Aorta (tissue), 5 donors: ENCODE measurements around the gene CASP1. TPM values are rescaled to one million over a fixed set of nuclear protein-coding genes. Genes with fewer than 3 reads are reported as not detected.
"Not testable (repeated sequence)": the region's sequence is repeated elsewhere in the genome, so short reads cannot be mapped to it uniquely, and the experiment has no call there.

ENCODE experiments used
- ATAC-seq: fragments of 200-7000 bp; cut with Tn5 transposase; one replicate; pipeline ENCODE4 v1.9.1; 2022; ENCODE audit warnings: moderate library complexity; ENCODE audit not compliant: low FRiP score
- DNase-seq, 2 donors: peaks; one replicate each; pipeline ENCODE4 v3.0.0-alpha.2; 2020
- H3K27ac ChIP-seq, 2 donors: one replicate each; pipeline ENCODE4 v1.5.1; 2013; ENCODE audit warnings: low read length in 2 of 2, mild to moderate bottlenecking in 2 of 2, moderate library complexity in 2 of 2, control low read depth in 1 of 2, inconsistent platforms in 1 of 2, low read depth in 1 of 2
- H3K27me3 ChIP-seq, 2 donors: one replicate each; pipeline ENCODE4 v1.6.1; 2013; ENCODE audit warnings: control low read depth in 1 of 2, low read length in 1 of 2, mild to moderate bottlenecking in 1 of 2, moderate library complexity in 1 of 2; ENCODE audit not compliant: insufficient read depth in 2 of 2, control insufficient read depth in 1 of 2
- H3K36me3 ChIP-seq, 2 donors: one replicate each; pipeline ENCODE4 v1.6.1; 2013; ENCODE audit warnings: control low read depth in 1 of 2, low read length in 1 of 2, mild to moderate bottlenecking in 1 of 2; ENCODE audit not compliant: insufficient read depth in 2 of 2, control insufficient read depth in 1 of 2
- H3K4me1 ChIP-seq, 2 donors: one replicate each; pipeline ENCODE4 v1.6.1; 2013; ENCODE audit warnings: low read length in 2 of 2, control low read depth in 1 of 2, mild to moderate bottlenecking in 1 of 2, moderate library complexity in 1 of 2; ENCODE audit not compliant: insufficient read depth in 2 of 2, control insufficient read depth in 1 of 2
- H3K4me3 ChIP-seq, 2 donors: one replicate each; pipeline ENCODE4 v1.5.1; 2013; ENCODE audit warnings: low read length in 2 of 2, control low read depth in 1 of 2, mild to moderate bottlenecking in 1 of 2
- H3K9me3 ChIP-seq: one replicate; pipeline ENCODE4 v1.6.1; 2013; ENCODE audit warnings: mild to moderate bottlenecking, low read length; ENCODE audit not compliant: control insufficient read depth
- WGBS, 2 donors: extraction: QIAGEN DNeasy Blood & Tissue Kit; methylation state at CpG; one replicate each; pipeline ENCODE4 v1.1.7; 2013; 5-methylcytosine and 5-hydroxymethylcytosine counted together
- intact Hi-C, 2 donors: fragments of 100-400 bp; cut with DNase I; formaldehyde crosslinking; loops; one replicate each; pipeline versions ENCODE4 v1.14.2 to v1.15.0; 2022
- polyA plus RNA-seq, 2 donors: library from polyadenylated mRNA; stranded (reverse); fragments of 200-250 nt; gene quantifications; one replicate each; pipeline ENCODE4 v1.2.3, GENCODE V29; 2013
- total RNA-seq, 2 donors: library from RNA; stranded (reverse); fragmentation: NEBNext Ultra II Directional; extraction: Animal tissue kit (Norgen Biotek cat#: 25700); gene quantifications; one replicate each; pipeline ENCODE4 v1.2.1, GENCODE V29; 2021
- donor health status: healthy with polysubstance abuse.
- donor health status: Bipolar disorder and iron deficiency.
- donor health status: DM: no; HTN: no; CAD: no.
- donor health status: DM: no; HTN: no; CAD: no.
- donor health status: DM: yes; HTN: yes; CAD: no.

The CASP1 gene
- total and polyA plus RNA-seq, 4 donors = 11.5 to 32.7 (median 25.5) TPM

DNA sequence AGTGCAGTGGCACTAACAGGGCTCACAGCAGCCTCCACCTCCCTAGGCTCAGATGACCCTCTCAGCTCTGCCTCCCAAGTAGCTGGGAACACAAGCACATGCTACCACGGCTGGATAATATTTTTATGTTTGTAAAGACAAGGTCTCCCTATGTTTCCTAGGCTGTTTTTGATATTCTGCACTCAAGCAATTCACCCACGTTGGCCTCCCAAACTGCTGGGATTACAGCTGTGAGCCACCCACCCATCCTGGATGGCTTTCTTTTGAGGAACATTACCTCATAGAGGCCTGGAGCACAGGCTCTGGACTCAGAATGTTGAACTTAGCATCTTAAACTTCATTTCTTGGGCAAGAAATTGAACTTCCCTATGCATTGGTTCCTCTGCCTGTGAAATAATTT is 37.1 kb upstream of the CASP1 start:
- H3K27ac ChIP-seq, ATAC-seq, DNase-seq, intact Hi-C loops, H3K9me3 ChIP-seq, H3K27me3 ChIP-seq, H3K36me3 ChIP-seq, H3K4me1 ChIP-seq, H3K4me3 ChIP-seq: not testable (repeated sequence)
- 60 to 84% methylated on average over 2 of the region's 2 CpGs for WGBS, 2 donors

DNA sequence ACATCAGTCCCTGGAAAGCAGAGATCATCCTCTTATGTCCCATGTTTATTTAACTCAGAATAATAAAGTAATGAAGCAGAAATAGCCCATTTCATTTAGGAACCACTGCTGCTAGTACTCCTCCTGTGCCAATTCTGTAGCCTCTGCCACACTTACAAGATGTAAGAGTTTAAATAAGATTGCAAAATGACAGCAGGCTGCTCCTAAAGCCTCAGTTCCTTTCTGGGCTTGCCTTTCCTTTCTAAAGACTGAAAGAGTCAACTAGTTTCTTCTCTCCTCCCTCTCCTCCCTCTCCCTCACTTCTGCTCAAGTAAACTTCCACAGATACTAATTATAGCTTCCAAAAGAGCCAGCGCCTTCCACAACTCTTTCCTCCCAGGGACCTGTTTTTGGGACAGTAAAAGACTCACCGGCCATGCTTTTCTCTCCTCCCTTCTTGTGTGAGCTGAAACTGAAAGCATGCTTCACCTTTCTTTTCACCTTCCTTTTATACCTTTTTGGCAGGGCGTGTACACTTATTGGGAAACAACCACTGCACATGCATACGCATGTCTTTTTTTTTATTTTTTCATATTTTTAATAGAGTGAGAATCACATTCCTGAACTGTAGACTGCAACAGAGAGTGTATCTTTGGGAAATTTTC is 36.3 kb upstream of the CASP1 start:
- Histone ChIP-seq H3K27me3 (no peaks in the 10 kb centered on the region), H3K9me3 (no peaks in the 10 kb centered on the region), H3K4me3 (no peak overlapping the region), H3K4me1 (no peaks in the 10 kb centered on the region), H3K27ac (no peak overlapping the region), H3K36me3 (no peaks in the 10 kb centered on the region)
- intact Hi-C loops = no loop called here
- DNase-seq = no peak
- WGBS, 2 donors = 49 to 60% methylated on average over 4 of the region's 4 CpGs
- ATAC-seq = no peak

DNA sequence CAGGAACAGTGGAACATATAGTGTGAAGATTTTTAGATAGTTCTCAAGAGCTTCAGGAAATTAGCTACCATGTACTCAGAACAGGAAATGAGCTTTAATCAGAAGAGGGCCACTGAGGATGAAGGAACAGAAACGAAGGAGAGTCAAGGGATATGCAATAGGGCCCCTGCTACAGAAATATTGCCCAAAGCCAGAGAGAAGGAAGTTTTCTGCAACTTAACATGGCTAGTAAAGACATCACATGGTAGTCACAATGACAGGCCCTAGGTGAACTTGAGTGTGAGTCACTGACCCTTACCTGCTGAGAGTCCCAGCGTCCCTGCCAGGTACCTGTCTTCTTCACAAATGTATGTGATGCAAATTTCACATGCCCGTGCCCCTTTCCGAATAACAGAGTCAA is 35.4 kb upstream of the CASP1 start:
- ATAC-seq = no peak
- no peak for DNase-seq
- no peaks in the 10 kb centered on the region for H3K9me3 ChIP-seq
- H3K4me3 ChIP-seq = no peak overlapping the region
- no peaks in the 10 kb centered on the region for H3K27me3 ChIP-seq
- WGBS, 2 donors = 93 to 94% methylated on average over 4 of the region's 4 CpGs
- H3K36me3 ChIP-seq = no peaks in the 10 kb centered on the region
- no peaks in the 10 kb centered on the region for H3K4me1 ChIP-seq
- intact Hi-C loops = no loop called here
- no peak overlapping the region for H3K27ac ChIP-seq

DNA sequence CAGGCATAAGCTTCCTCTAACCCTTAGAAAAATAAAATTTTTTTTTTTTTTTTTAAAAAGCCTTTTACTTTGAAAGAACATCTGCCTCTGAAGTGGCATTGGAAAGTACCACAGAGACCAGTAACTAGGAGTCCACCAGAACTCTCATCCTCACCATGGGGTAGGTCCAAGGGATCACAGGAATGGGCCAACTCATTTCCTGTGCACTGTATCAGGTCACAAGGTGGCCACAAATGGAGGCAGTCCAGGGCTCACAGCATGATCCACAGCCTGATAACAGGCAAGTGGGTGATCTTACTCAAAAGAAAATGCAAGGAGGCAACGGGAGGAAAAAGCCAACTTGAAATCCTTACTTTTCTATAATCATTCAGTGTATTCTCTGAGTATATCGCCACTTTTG is 34.8 kb upstream of the CASP1 start:
- H3K9me3 ChIP-seq, H3K36me3 ChIP-seq, H3K27ac ChIP-seq, H3K27me3 ChIP-seq, intact Hi-C loops, DNase-seq, ATAC-seq, H3K4me3 ChIP-seq, H3K4me1 ChIP-seq: not testable (repeated sequence)
- WGBS, 2 donors = 5 to 88% methylated on average over 1 to 2 of the region's 2 CpGs

DNA sequence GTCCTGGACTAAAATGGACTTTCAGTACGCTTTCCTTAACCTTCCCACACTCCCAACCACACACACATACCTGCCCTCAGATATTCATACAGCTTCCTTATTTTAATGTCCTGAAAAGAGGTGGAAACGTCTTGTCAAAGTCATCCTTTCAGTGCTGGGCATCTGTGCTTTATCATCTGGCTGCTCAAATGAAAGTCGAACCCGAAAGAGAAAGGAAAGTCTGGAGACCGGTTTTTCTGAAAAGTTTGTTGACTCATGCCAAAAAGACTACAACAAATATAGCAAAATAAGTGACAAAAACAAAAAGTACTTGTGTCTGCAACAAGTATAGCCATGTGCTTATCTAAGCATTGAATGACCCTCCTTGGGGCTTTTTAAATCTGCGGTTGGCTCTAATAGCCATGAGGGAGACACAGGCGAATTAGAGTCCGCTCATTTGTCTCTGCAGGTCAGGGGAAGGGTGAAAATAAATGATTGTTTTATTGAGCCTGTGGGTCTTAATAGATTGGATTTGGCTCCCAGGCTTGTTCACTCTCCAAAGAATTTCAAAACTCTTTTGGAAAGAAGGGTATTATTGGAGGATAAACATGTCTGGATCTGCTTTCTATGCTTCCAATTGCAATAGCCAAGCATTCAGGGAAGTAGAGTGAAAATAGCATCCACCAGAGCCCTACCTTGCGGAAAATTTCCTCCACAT is 28.4 kb upstream of the CASP1 start:
- H3K4me1 ChIP-seq, H3K4me3 ChIP-seq, DNase-seq, H3K9me3 ChIP-seq, intact Hi-C loops, H3K27me3 ChIP-seq, H3K27ac ChIP-seq, H3K36me3 ChIP-seq: not testable (repeated sequence)
- peak; percentile 56 for ATAC-seq
- 63 to 70% methylated on average over 9 of the region's 9 CpGs for WGBS, 2 donors

DNA sequence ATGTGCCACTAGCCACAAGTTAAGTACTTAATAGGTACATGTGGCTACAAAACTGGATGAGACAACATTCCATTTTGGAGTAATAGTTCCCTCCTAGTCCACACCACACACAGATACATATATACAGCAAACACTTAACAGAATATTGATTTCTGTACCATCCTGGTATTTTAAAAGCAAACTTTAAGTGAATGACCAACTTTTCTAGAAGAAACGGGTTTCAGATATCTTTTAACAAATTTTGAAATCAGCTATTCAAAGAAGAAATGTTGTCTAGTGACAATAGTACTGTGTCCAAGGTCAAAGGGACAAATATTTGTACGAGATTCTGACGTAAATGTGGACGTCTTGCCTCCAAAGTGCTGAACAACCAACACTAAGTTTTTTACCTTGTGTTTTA is 22.5 kb upstream of the CASP1 start:
- no peak for ATAC-seq
- 47 to 56% methylated on average over 4 of the region's 4 CpGs for WGBS, 2 donors
- Histone ChIP-seq H3K9me3 (no peaks in the 10 kb centered on the region), H3K36me3 (no peaks in the 10 kb centered on the region), H3K27ac (no peak overlapping the region), H3K4me1 (no peaks in the 10 kb centered on the region), H3K27me3 (no peaks in the 10 kb centered on the region), H3K4me3 (no peak overlapping the region)
- intact Hi-C loops = no loop called here
- no peak for DNase-seq

DNA sequence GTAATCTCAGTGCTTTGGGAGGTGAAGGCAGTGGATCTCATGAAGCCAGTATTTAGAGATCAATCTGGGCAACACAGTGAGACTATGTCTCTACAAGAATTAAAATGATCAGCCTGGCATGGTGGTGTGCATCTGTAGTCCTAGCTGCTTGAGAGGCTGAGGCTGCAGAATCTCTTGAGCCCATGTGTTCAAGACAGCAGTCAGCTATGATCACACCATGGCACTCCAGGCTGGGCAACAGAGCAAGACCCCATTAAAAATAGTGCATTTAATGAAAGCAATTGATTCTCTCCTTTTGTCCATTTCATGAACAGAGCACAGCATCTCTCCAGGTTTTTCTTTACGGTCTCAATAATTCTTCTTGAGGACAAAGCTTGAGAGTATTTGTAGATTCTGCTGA is 21.5 kb upstream of the CASP1 start:
- Histone ChIP-seq H3K36me3 (no peaks in the 10 kb centered on the region), H3K9me3 (no peaks in the 10 kb centered on the region), H3K4me1 (no peaks in the 10 kb centered on the region), H3K27me3 (no peaks in the 10 kb centered on the region), H3K27ac (no peak overlapping the region), H3K4me3 (no peak overlapping the region)
- WGBS, 2 donors = 93 to 94% methylated on average over 1 of the region's 1 CpG
- intact Hi-C loops = no loop called here
- DNase-seq (no peak), ATAC-seq (no peak)

DNA sequence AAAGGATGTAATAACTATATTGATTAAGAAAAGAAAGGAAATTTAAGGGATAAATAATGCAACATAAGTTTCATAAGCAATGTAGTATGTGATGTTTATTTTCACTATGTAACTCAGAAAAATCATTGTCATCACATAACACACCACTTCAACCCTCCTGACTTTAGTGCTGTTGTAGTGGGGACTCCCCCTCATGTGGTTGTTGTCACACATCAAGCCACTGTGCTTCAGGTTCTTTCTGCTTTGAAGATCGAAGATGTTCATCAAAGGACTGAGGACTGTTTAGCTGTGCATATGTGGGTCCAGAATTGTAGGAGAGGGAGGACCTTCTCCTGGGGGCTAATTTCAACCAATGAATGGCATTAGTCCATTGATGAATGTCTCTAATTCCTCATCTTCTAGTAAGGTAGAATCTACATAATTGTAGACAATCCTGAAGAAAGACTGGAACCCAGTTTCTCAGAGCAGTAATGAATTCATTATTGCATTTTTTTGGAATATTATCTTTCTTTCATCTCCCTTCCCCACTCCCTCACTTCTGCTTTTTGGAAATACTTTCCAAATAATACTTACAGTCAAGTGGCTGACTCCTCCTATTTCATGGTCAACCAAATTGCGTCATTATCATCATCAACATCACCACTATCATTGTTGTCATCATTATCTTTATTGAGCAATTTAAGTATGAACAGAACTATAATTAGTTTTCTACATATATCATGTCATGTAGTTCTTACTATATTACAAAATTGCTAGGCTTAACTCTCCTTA is 20.0 kb upstream of the CASP1 start:
- no peaks in the 10 kb centered on the region for H3K27me3 ChIP-seq
- no peak overlapping the region for H3K4me3 ChIP-seq
- H3K9me3 ChIP-seq = no peaks in the 10 kb centered on the region
- 46 to 96% methylated on average over 2 of the region's 2 CpGs for WGBS, 2 donors
- no peaks in the 10 kb centered on the region for H3K36me3 ChIP-seq
- DNase-seq = no peak
- no peaks in the 10 kb centered on the region for H3K4me1 ChIP-seq
- no peak for ATAC-seq
- no peak overlapping the region for H3K27ac ChIP-seq
- intact Hi-C loops = no loop called here

DNA sequence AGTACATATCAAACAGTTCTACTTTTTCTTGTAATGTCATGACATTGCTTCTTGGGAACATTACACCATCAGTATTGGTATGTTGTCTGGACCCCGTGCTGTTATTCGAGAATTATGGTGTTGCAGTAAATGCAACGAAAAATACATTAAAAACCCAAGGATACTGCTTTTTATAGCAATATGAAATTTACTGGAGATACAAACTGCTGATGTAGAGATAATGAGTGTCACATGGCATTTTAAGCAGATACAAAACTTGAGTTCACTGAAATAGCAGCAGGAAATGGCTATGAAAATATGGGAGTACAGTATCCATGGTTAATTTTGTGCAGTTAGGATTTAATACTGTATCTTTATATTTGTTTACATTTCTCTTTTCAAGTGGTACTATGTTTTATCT is 17.5 kb upstream of the CASP1 start:
- no peak overlapping the region for H3K27ac ChIP-seq
- no peak for ATAC-seq
- H3K4me3 ChIP-seq = no peak overlapping the region
- 66 to 75% methylated on average over 3 of the region's 3 CpGs for WGBS, 2 donors
- no peaks in the 10 kb centered on the region for H3K9me3 ChIP-seq
- H3K4me1 ChIP-seq = no peaks in the 10 kb centered on the region
- no peaks in the 10 kb centered on the region for H3K27me3 ChIP-seq
- intact Hi-C loops = no loop called here
- DNase-seq = no peak
- H3K36me3 ChIP-seq = no peaks in the 10 kb centered on the region
